Measurements from ENCODE around the gene ATL3.

- no peak for TF ChIP-seq CTCF (IDR thresholded peaks at IDR 0.05; ENCODE audit: poor library complexity, severe bottlenecking)
- no peak for TF ChIP-seq EP300 (conservative IDR thresholded peaks at IDR 0.05; ENCODE audit: poor library complexity, severe bottlenecking)
- no peak for TF ChIP-seq REST (IDR thresholded peaks at IDR 0.05; ENCODE audit: borderline replicate concordance)
- TF ChIP-seq RAD21 (conservative IDR thresholded peaks at IDR 0.05), result no peak
- TF ChIP-seq EZH2 (IDR thresholded peaks at IDR 0.05; ENCODE audit: borderline replicate concordance, insufficient read depth, low read length, poor library complexity, severe bottlenecking), result no peak
- no peak for TF ChIP-seq POLR2AphosphoS5 (IDR thresholded peaks at IDR 0.05)
Measured at GRCh38 chr11:63719001-63719400, 47.8 kb upstream of the ATL3 start.

Measured in neural cell (in vitro differentiated cells).